Common myeloid progenitor, CD34-positive (primary cell): Measurements from ENCODE around the gene MCTP2.

Experiments
- CTCF ChIA-PET: fragments of 350-600 bp; sonication (Branson Sonifier 250); formaldehyde crosslinking; loops from one replicate; lab custom pipeline; 2021; ENCODE audit warnings: antibody characterized with exemption; lab: Charles Lee
- POLR2A ChIA-PET: fragments of 350-600 bp; sonication (Branson Sonifier 250); formaldehyde crosslinking; loops from one replicate; lab custom pipeline; 2021; ENCODE audit warnings: antibody characterized with exemption; lab: Charles Lee
- DNase-seq, 3 donors: peaks; one replicate each; pipeline versions ENCODE4 v3.0.0 to v3.0.0-alpha.2; 2013
- H3K27ac ChIP-seq, 2 experiments: 1 replicate in 1 of 2; 2 replicates in 1 of 2; pipeline ENCODE4 v1.7.0; 2013; ENCODE audit warnings: inconsistent platforms in 2 of 2, low read length in 2 of 2, mild to moderate bottlenecking in 2 of 2, low read depth in 1 of 2, moderate library complexity in 1 of 2; ENCODE audit not compliant: severe bottlenecking in 2 of 2, insufficient read depth in 1 of 2, poor library complexity in 1 of 2
- H3K27me3 ChIP-seq, 5 experiments: replicated peaks in 2 of 5; 1 replicate in 3 of 5; 2 replicates in 2 of 5; pipeline versions ENCODE4 v1.6.1 to v1.7.0; 2013; ENCODE audit warnings: low read length in 4 of 5, mild to moderate bottlenecking in 2 of 5, moderate library complexity in 2 of 5, inconsistent platforms in 1 of 5; ENCODE audit not compliant: insufficient read depth in 5 of 5, control insufficient read depth in 4 of 5
- H3K36me3 ChIP-seq, 4 experiments: 1 replicate in 2 of 4; 2 replicates in 2 of 4; pipeline versions ENCODE4 v1.6.1 to v1.7.0; 2013; ENCODE audit warnings: low read length in 3 of 4, control low read depth in 1 of 4, mild to moderate bottlenecking in 1 of 4; ENCODE audit not compliant: control insufficient read depth in 4 of 4, insufficient read depth in 4 of 4
- H3K4me1 ChIP-seq, 4 experiments: 1 replicate in 3 of 4; 2 replicates in 1 of 4; pipeline versions ENCODE4 v1.6.1 to v1.7.1; 2013; ENCODE audit warnings: low read length in 3 of 4, mild to moderate bottlenecking in 3 of 4, control low read depth in 1 of 4, inconsistent platforms in 1 of 4, moderate library complexity in 1 of 4; ENCODE audit not compliant: control insufficient read depth in 4 of 4, insufficient read depth in 4 of 4; ENCODE audit errors: control extremely low read depth in 1 of 4
- H3K4me3 ChIP-seq, 7 experiments: 1 replicate in 4 of 7; 2 replicates in 3 of 7; pipeline versions ENCODE4 v1.5.1 to v1.7.0; 2013; ENCODE audit warnings: mild to moderate bottlenecking in 7 of 7, low read length in 6 of 7, moderate library complexity in 6 of 7, inconsistent platforms in 2 of 7, low read depth in 2 of 7, control low read depth in 1 of 7; ENCODE audit not compliant: insufficient read depth in 4 of 7, control insufficient read depth in 1 of 7; ENCODE audit errors: extremely low read depth in 1 of 7
- H3K9me3 ChIP-seq, 5 experiments: 1 replicate in 4 of 5; 2 replicates in 1 of 5; pipeline versions ENCODE4 v1.6.1 to v1.7.1; 2013; ENCODE audit warnings: low read length in 4 of 5, mild to moderate bottlenecking in 2 of 5, inconsistent platforms in 1 of 5, low read depth in 1 of 5, moderate library complexity in 1 of 5; ENCODE audit not compliant: control insufficient read depth in 4 of 5, insufficient read depth in 2 of 5; ENCODE audit errors: control extremely low read depth in 1 of 5
- WGBS: methylation state at CpG from one replicate; pipeline ENCODE4 v1.1.5; 2013; ENCODE audit not compliant: insufficient coverage; 5-methylcytosine and 5-hydroxymethylcytosine counted together

MCTP2 gene

DNA sequence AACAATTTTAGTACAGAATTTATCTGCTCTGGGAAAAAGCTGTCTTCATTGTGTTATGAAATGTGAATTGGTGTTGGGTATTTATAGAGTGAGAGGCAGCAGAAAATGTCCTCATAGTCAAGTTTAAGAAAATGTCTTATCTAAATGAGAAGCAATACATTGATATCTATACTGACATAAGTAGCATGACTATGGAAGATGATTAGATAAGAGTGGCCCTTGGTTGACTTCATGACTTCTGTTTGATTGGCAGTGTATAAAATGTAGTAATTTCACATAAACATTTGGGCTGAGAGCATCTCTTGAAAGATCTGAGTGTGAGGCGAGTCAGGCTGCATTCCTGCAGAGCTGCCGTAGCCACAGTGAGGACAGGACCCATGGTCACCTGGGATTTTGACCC lies 19.4 kb downstream of the MCTP2 start:
- peaks cover 15 to 30% (median 18%) of the 10 kb centered on the region in 4 experiments for H3K4me1 ChIP-seq
- no peaks in the 10 kb centered on the region for H3K27me3 ChIP-seq
- no peak overlapping the region for H3K4me3 ChIP-seq
- peaks cover 0 to 7% (median 0%) of the 10 kb centered on the region in 5 experiments for H3K9me3 ChIP-seq
- H3K27ac ChIP-seq: no peak overlapping the region
- ChIA-PET CTCF (interaction anchor here (0.8 to 3.0 kb wide), 4 partner anchors 14 to 86 kb away, joined by 3 to 9 read pairs (median 4); partner anchors contain the start of gene MCTP2), POLR2A (no interaction called here)
- peaks cover 0 to 48% (median 5%) of the 10 kb centered on the region in 4 experiments for H3K36me3 ChIP-seq
- WGBS: 94% methylated on average over 2 of the region's 2 CpGs
- DNase-seq: no peak

DNA sequence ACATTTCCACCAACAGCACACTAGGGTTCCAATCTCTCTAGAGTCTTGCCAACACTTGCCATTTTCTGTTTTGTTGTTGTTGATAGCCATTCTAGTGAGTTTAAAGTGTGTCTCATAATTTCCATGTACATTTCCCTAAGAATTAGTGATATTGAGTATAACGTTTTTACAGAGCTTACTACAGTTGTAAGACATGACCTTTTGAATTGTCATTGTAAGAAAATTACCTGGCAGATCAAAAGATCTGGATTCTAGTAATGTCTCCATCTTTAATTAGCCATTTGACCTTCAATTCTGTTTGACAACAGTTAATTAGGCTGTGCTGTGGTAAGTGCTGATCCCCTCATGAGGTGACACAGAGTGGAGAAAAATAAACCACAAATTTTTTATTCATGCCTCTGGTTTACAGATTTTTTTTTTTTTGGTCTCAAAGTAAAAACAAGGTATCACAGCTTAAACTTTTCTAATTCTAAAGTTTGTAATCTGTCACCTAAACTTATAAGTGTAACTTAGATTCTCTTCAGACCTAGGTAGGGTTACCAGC lies 20.9 kb downstream of the MCTP2 start:
- H3K4me3 ChIP-seq: peak overlapping the region in 1 of 7 experiments; percentile 11
- CTCF ChIA-PET: interaction anchor here (1.1 to 5.6 kb wide), 3 partner anchors 13 to 72 kb away, joined by 3 to 19 read pairs (median 3); no protein-coding TSS in a partner anchor
- WGBS: no CpG with 5 or more reads among the region's 1 CpG
- H3K4me1 ChIP-seq: peaks cover 26 to 45% (median 30%) of the 10 kb centered on the region in 4 experiments
- no peaks in the 10 kb centered on the region for H3K27me3 ChIP-seq
- no peak overlapping the region for H3K27ac ChIP-seq
- H3K9me3 ChIP-seq: peaks cover 0 to 7% (median 0%) of the 10 kb centered on the region in 5 experiments
- peaks cover 0 to 39% (median 5%) of the 10 kb centered on the region in 4 experiments for H3K36me3 ChIP-seq
- POLR2A ChIA-PET: no interaction called here
- DNase-seq: no peak

GRCh38 chr15:94252906-94253491 lies 21.6 kb downstream of the MCTP2 start:
- peaks cover 0 to 7% (median 0%) of the 10 kb centered on the region in 5 experiments for H3K9me3 ChIP-seq
- H3K27ac ChIP-seq: no peak overlapping the region
- ChIA-PET CTCF (interaction anchor here (0.7 to 5.6 kb wide), 6 partner anchors 12 to 71 kb away, joined by 3 to 19 read pairs (median 3); partner anchors contain the start of gene MCTP2), POLR2A (no interaction called here)
- 60% methylated on average over 1 of the region's 2 CpGs for WGBS
- H3K4me1 ChIP-seq: peaks cover 26 to 50% (median 31%) of the 10 kb centered on the region in 4 experiments
- DNase-seq: no peak
- no peaks in the 10 kb centered on the region for H3K27me3 ChIP-seq
- H3K36me3 ChIP-seq: peaks cover 0 to 34% (median 5%) of the 10 kb centered on the region in 4 experiments
- H3K4me3 ChIP-seq: peak overlapping the region in 1 of 7 experiments; percentile 11

DNA sequence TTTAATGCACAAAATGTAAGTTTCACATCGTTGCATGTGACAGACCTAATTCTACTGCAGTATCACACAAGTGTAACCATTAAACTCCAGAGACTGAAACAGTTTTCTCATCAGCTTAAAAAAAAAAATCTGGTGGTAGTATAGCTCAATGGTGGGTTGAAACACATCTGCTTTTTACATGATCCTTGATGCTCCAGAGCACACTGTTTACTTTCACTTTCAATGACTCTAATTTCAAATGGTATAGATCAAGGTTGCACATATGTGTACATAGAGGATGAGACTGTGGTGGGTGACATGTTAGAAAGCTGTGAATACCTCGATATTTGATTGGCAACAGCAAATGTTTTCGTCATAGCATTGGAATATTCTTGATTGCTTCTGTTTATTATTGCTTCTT lies 22.4 kb downstream of the MCTP2 start:
- peaks cover 0 to 7% (median 0%) of the 10 kb centered on the region in 5 experiments for H3K9me3 ChIP-seq
- no peaks in the 10 kb centered on the region for H3K27me3 ChIP-seq
- WGBS: no CpG with 5 or more reads among the region's 3 CpGs
- H3K27ac ChIP-seq: no peak overlapping the region
- no peak overlapping the region for H3K4me3 ChIP-seq
- CTCF ChIA-PET: interaction anchor here (0.9 to 5.6 kb wide), 5 partner anchors 12 to 70 kb away, joined by 3 to 19 read pairs (median 3); partner anchors contain the start of gene MCTP2
- peak in 2 of 3 donors; percentile 46 to 61 for DNase-seq
- H3K36me3 ChIP-seq: peaks cover 0 to 27% (median 4%) of the 10 kb centered on the region in 4 experiments
- POLR2A ChIA-PET: no interaction called here
- peaks cover 28 to 52% (median 38%) of the 10 kb centered on the region in 4 experiments for H3K4me1 ChIP-seq

- H3K36me3 ChIP-seq: peaks cover 3 to 31% (median 4%) of the 10 kb centered on the region in 4 experiments
- ChIA-PET POLR2A (interaction anchor here (0.7 kb wide), 1 partner anchor 17 kb away, joined by 3 read pairs; no protein-coding TSS in a partner anchor), CTCF (interaction anchor here (0.7 to 5.6 kb wide), 4 partner anchors 16 to 68 kb away, joined by 3 to 19 read pairs (median 5); no protein-coding TSS in a partner anchor)
- H3K9me3 ChIP-seq: peaks cover 0 to 6% (median 0%) of the 10 kb centered on the region in 5 experiments
- H3K4me1 ChIP-seq: peaks cover 37 to 65% (median 53%) of the 10 kb centered on the region in 4 experiments
- no peak overlapping the region for H3K27ac ChIP-seq
- H3K27me3 ChIP-seq: no peaks in the 10 kb centered on the region
- WGBS: 95% methylated on average over 4 of the region's 4 CpGs
- no peak for DNase-seq
- H3K4me3 ChIP-seq: no peak overlapping the region
These were observed 24.2 kb downstream of the MCTP2 start for GRCh38 chr15:94255540-94255939.

- CTCF ChIA-PET: interaction anchor here (0.7 to 5.6 kb wide), 7 partner anchors 10 to 68 kb away, joined by 3 to 19 read pairs (median 4); partner anchors contain the start of gene MCTP2
These were observed 25.1 kb downstream of the MCTP2 start for GRCh38 chr15:94256511-94256910.

More at GRCh38 chr15:94256511-94256910, 25.1 kb downstream of the MCTP2 start:
- Histone ChIP-seq H3K36me3 (peaks cover 3 to 34% (median 3%) of the 10 kb centered on the region in 4 experiments), H3K9me3 (peaks cover 0 to 2% (median 0%) of the 10 kb centered on the region in 5 experiments), H3K4me3 (peak overlapping the region in 1 of 7 experiments; percentile 34), H3K27me3 (no peaks in the 10 kb centered on the region), H3K4me1 (peaks cover 37 to 63% (median 53%) of the 10 kb centered on the region in 4 experiments), H3K27ac (no peak overlapping the region)
- 0% methylated on average over 2 of the region's 3 CpGs for WGBS
- POLR2A ChIA-PET: interaction anchor here (0.5 kb wide), 1 partner anchor 12 kb away, joined by 3 read pairs; no protein-coding TSS in a partner anchor
- DNase-seq: peak in 2 of 3 donors; percentile 73 to 82
